WI38 (cell line): ENCODE results near the gene ZNF474.

ENCODE experiments used
- H3K4me3 ChIP-seq: 2 replicates; pipeline ENCODE4 v1.5.1; 2011; ENCODE audit warnings: low read depth, mild to moderate bottlenecking, control low read depth, low read length
- CTCF ChIP-seq: IDR thresholded peaks from 2 replicates; pipeline ENCODE4 v1.5.1; 2012; ENCODE audit warnings: low read depth, mild to moderate bottlenecking, control low read depth, low read length

ZNF474 gene

DNA sequence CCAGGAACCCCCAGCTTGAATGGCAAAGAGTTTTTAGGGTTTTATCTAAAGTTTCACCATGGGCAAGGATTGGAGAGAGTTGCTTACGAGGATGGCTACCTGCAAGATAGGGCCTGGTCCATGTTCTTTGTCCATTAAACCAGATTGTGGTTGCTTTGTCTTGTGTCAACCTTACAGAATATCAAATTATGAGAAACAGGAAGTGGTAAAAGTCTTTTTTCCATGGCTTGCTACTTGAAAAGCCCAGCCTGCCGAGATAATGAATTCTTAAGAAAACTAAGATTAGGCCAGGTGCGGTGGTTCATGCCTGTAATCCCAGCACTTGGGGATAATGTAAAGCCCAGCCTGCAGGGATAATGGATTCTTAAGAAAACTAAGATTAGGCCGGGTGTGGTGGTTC lies 24.4 kb downstream of the ZNF474 start:
- H3K4me3 ChIP-seq, result no peak overlapping the region
- no peak for TF ChIP-seq CTCF

GRCh38 chr5:122154491-122154890 lies 25.1 kb downstream of the ZNF474 start:
- TF ChIP-seq CTCF, result no peak
- H3K4me3 ChIP-seq, result no peak overlapping the region

- H3K4me3 ChIP-seq, result no peak overlapping the region
- TF ChIP-seq CTCF, result no peak
These were observed 25.6 kb downstream of the ZNF474 start for GRCh38 chr5:122154910-122155309.

- no peak for TF ChIP-seq CTCF
- H3K4me3 ChIP-seq, result no peak overlapping the region
These were observed 26.2 kb downstream of the ZNF474 start for GRCh38 chr5:122155546-122155945.

DNA sequence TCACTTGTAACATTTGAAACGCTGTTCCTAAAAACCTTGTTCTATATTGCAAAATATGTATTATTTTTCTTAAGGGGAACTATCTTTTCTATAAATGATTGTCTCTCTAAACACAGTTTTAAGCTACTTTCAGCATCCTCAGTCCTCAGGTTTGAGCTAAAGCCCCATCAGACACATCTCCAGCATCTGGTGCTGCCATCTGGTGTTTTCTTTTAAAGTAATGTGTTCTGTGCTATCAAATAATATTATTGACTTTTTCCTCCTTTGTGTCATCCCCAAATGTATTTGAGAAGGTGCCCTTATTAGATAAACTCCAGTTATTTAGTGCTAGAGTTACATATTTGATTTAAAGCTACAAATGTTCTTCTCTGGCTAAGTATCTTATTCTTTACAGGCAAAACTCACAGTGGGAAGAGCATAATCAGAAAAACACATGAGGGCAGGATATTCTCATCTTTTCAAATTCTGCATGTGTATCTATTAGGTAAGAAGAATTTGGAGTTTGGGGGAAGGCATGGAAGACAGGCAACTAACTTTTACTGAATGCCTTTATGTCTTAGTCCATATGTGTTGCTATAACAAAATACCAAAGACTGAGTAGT lies 27.5 kb downstream of the ZNF474 start:
- 0 out of 2 replicates have a peak, but pooled peaks have one; percentile 26 for TF ChIP-seq CTCF
- H3K4me3 ChIP-seq, result no peak overlapping the region

- TF ChIP-seq CTCF, result no peak
- H3K4me3 ChIP-seq, result no peak overlapping the region
These were observed 32.8 kb downstream of the ZNF474 start for GRCh38 chr5:122162100-122162638.

- no peak for TF ChIP-seq CTCF
- H3K4me3 ChIP-seq, result peak overlapping the region; percentile 29
These were observed 34.0 kb downstream of the ZNF474 start for GRCh38 chr5:122163121-122164069.
